ENCODE results near the gene WNT5A. TPM values are rescaled to one million over a fixed set of nuclear protein-coding genes. Genes with fewer than 3 reads are reported as not detected.

The WNT5A gene
- polyA plus RNA-seq, 1 donor from 2014 or later: 0.59 TPM

GRCh38 chr3:55423782-55424181 is 63.3 kb downstream of the WNT5A start:
- H3K27ac ChIP-seq (ENCODE audit: low read length): no peak overlapping the region
- H3K79me2 ChIP-seq (replicated peaks; ENCODE audit: insufficient read depth, low read length): no peaks in the 10 kb centered on the region
- no peaks in the 10 kb centered on the region for H3F3A ChIP-seq (ENCODE audit: insufficient read depth, low read length, poor library complexity, severe bottlenecking)
- H4K20me1 ChIP-seq (ENCODE audit: insufficient read depth): no peaks in the 10 kb centered on the region
- H2AFZ ChIP-seq (ENCODE audit: low read depth, low read length): no peak overlapping the region
- no peak overlapping the region for H3K4me2 ChIP-seq (ENCODE audit: low read length)
- H3K9me3 ChIP-seq (ENCODE audit: low read length): no peaks in the 10 kb centered on the region
- H3K36me3 ChIP-seq (ENCODE audit: insufficient read depth, low read length): no peaks in the 10 kb centered on the region
- H3K9ac ChIP-seq (ENCODE audit: low read length): no peak overlapping the region
- no peak overlapping the region for H3K4me3 ChIP-seq (ENCODE audit: low read length)
- H3K27me3 ChIP-seq (ENCODE audit: insufficient read depth, low read depth, low read length): no peaks in the 10 kb centered on the region
- H3K9me2 ChIP-seq (ENCODE audit: insufficient read depth, low read length): no peaks in the 10 kb centered on the region
- TF ChIP-seq MXI1 (conservative IDR thresholded peaks at IDR 0.05; ENCODE audit: poor library complexity, severe bottlenecking): no peak
- TF ChIP-seq REST (IDR thresholded peaks at IDR 0.05; ENCODE audit: borderline replicate concordance): no peak

GRCh38 chr3:55417211-55417610 is 69.9 kb downstream of the WNT5A start:
- Histone ChIP-seq H3K4me2 (ENCODE audit: low read length) (no peak overlapping the region), H4K20me1 (ENCODE audit: insufficient read depth) (no peaks in the 10 kb centered on the region), H3K79me2 (replicated peaks; ENCODE audit: insufficient read depth, low read length) (no peaks in the 10 kb centered on the region), H3F3A (ENCODE audit: insufficient read depth, low read length, poor library complexity, severe bottlenecking) (no peaks in the 10 kb centered on the region), H3K27me3 (ENCODE audit: insufficient read depth, low read depth, low read length) (no peaks in the 10 kb centered on the region), H3K9ac (ENCODE audit: low read length) (no peak overlapping the region), H3K27ac (ENCODE audit: low read length) (no peak overlapping the region), H3K36me3 (ENCODE audit: insufficient read depth, low read length) (no peaks in the 10 kb centered on the region), H3K9me3 (ENCODE audit: low read length) (no peaks in the 10 kb centered on the region), H3K4me3 (ENCODE audit: low read length) (no peak overlapping the region), H3K9me2 (ENCODE audit: insufficient read depth, low read length) (no peaks in the 10 kb centered on the region), H2AFZ (ENCODE audit: low read depth, low read length) (no peak overlapping the region)
- TF ChIP-seq MXI1 (conservative IDR thresholded peaks at IDR 0.05; ENCODE audit: poor library complexity, severe bottlenecking): no peak
- TF ChIP-seq CTCF (IDR thresholded peaks at IDR 0.05; ENCODE audit: poor library complexity, severe bottlenecking): no peak
- TF ChIP-seq EZH2 (IDR thresholded peaks at IDR 0.05; ENCODE audit: borderline replicate concordance, insufficient read depth, low read length, poor library complexity, severe bottlenecking): no peak
- TF ChIP-seq TAF1 (IDR thresholded peaks at IDR 0.05; ENCODE audit: low read depth): no peak
- no peak for TF ChIP-seq EP300 (conservative IDR thresholded peaks at IDR 0.05; ENCODE audit: poor library complexity, severe bottlenecking)
- TF ChIP-seq SMC3 (conservative IDR thresholded peaks at IDR 0.05; ENCODE audit: poor library complexity): no peak
- no peak for TF ChIP-seq REST (IDR thresholded peaks at IDR 0.05; ENCODE audit: borderline replicate concordance)
- TF ChIP-seq POLR2AphosphoS5 (IDR thresholded peaks at IDR 0.05): no peak
- no peak for TF ChIP-seq RAD21 (conservative IDR thresholded peaks at IDR 0.05)
